Ovary (tissue), 9 donors: ENCODE results near the gene SCD5. TPM values are rescaled to one million over a fixed set of nuclear protein-coding genes. Genes with fewer than 3 reads are reported as not detected.

Experiments
- DNase-seq, 5 donors: peaks; one replicate each; pipeline ENCODE4 v3.0.0-alpha.2; 2019 to 2020
- H3K27ac ChIP-seq, 2 donors: fragments of 200-600 bp; one replicate each; pipeline versions ENCODE4 v1.5.1 to v1.8.0; 2019 to 2022
- H3K27me3 ChIP-seq: fragments of 200-600 bp; one replicate; pipeline ENCODE4 v1.8.0; 2022
- H3K36me3 ChIP-seq: fragments of 200-600 bp; sonication (generic); one replicate; pipeline ENCODE4 v1.5.1; 2019
- H3K4me1 ChIP-seq: one replicate; pipeline ENCODE4 v1.8.1; 2013; ENCODE audit warnings: mild to moderate bottlenecking, moderate library complexity; ENCODE audit not compliant: insufficient read depth
- H3K4me3 ChIP-seq: fragments of 200-600 bp; sonication (generic); one replicate; pipeline ENCODE4 v1.5.1; 2017
- H3K9me3 ChIP-seq, 2 donors: fragments of 200-600 bp in 1 of 2; sonication (generic) in 1 of 2; one replicate each; pipeline versions ENCODE4 v1.5.1 to v1.8.1; 2013 to 2019; ENCODE audit warnings: mild to moderate bottlenecking in 1 of 2, moderate library complexity in 1 of 2
- EP300 ChIP-seq: sonication (generic); formaldehyde crosslinking; IDR thresholded peaks from one replicate; pipeline ENCODE4 v1.6.1; 2017; ENCODE audit warnings: antibody characterized with exemption
- POLR2A ChIP-seq: fragments of 450-650 bp; IDR thresholded peaks from one replicate; pipeline ENCODE4 v1.6.1; 2017; ENCODE audit warnings: antibody characterized with exemption, mild to moderate bottlenecking, moderate library complexity
- WGBS, 3 donors: extraction: QIAGEN DNeasy Blood & Tissue Kit in 1 of 3; methylation state at CpG; one replicate each; pipeline versions ENCODE4 v1.1.5 to v1.1.7; 2013 to 2017; 5-methylcytosine and 5-hydroxymethylcytosine counted together
- intact Hi-C, 4 donors: fragments of 100-400 bp; cut with DNase I; formaldehyde crosslinking; loops; one replicate each; pipeline versions ENCODE4 v1.11.0 to v1.15.1; 2022 to 2023
- polyA plus RNA-seq, 2 donors: library from polyadenylated mRNA; stranded (reverse); fragments of 200-250 nt in 1 of 2; fragments of 350-450 nt in 1 of 2; fragmentation: Illumina TruSeq in 1 of 2; extraction: RNeasy Lipid Tissue Mini Kit (QIAGEN cat#74804) in 1 of 2; gene quantifications; one replicate each; pipeline ENCODE4 v1.2.3, GENCODE V29; 2013 to 2014
- total RNA-seq, 7 donors: library from RNA; depleted of rRNA in 2 of 7; stranded (reverse); fragments of >200 nt in 2 of 7; fragmentation: NEBNext Ultra II Directional in 3 of 7; extraction: Animal tissue kit (Norgen Biotek cat#: 25700) in 3 of 7; gene quantifications; one replicate each; pipeline versions ENCODE4 v1.1.0 to v1.2.4, GENCODE V29; 2016 to 2023
- TF ChIP-seq, protein P1 (sequence below), 3 donors: fragments of 450-650 bp in 2 of 3; fragments of 200-600 bp in 1 of 3; IDR thresholded peaks; one replicate each; pipeline versions ENCODE4 v1.5.1 to v1.8.0; 2016 to 2022; ENCODE audit warnings: antibody characterized with exemption in 3 of 3, mild to moderate bottlenecking in 1 of 3
- donor health status: DM: no; HTN: no; CAD: no; lungs with moderate emphysema.
- donor health status: DM: no; HTN: no; CAD: no.
- donor health status: Bipolar disorder and iron deficiency.
- donor health status: DM: yes; HTN: yes; CAD: no.
- donor health status: DM: no; HTN: no; CAD: no.
- donor health status: DM: yes; HTN: yes; CAD: no.

The SCD5 gene
- total and polyA plus RNA-seq, 9 donors: 96.3 to 203 (median 119) TPM

DNA sequence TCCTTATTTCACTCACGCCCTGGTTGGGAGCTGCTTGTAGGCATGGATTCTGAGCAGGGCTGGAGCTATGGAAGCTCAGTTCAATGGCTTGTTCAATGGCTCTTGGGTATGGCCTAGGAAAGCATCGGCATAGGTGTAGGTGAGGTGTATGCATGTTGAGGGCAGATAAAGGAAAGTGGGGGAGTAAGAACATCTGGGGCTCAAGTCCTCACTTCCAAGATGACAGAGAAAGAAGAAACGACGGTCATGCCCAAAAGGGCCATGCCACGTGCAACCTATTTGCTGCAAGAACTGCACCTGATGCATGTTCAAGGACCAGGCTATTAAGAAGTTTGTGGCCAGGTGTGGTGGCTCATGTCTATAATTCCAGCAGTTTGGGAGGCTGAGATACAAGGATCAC lies 23.4 kb downstream of the SCD5 start:
- 80 to 90% (median 86%) methylated on average over 5 of the region's 5 CpGs for WGBS, 3 donors
- Histone ChIP-seq H3K9me3 (no peaks in the 10 kb centered on the region), H3K4me3 (no peak overlapping the region), H3K36me3 (no peaks in the 10 kb centered on the region), H3K27me3 (no peaks in the 10 kb centered on the region), H3K4me1 (peaks cover 20% of the 10 kb centered on the region), H3K27ac (no peak overlapping the region)
- TF ChIP-seq POLR2A (no peak), EP300 (no peak)
- TF ChIP-seq, protein P1, sequence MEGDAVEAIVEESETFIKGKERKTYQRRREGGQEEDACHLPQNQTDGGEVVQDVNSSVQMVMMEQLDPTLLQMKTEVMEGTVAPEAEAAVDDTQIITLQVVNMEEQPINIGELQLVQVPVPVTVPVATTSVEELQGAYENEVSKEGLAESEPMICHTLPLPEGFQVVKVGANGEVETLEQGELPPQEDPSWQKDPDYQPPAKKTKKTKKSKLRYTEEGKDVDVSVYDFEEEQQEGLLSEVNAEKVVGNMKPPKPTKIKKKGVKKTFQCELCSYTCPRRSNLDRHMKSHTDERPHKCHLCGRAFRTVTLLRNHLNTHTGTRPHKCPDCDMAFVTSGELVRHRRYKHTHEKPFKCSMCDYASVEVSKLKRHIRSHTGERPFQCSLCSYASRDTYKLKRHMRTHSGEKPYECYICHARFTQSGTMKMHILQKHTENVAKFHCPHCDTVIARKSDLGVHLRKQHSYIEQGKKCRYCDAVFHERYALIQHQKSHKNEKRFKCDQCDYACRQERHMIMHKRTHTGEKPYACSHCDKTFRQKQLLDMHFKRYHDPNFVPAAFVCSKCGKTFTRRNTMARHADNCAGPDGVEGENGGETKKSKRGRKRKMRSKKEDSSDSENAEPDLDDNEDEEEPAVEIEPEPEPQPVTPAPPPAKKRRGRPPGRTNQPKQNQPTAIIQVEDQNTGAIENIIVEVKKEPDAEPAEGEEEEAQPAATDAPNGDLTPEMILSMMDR (IDR thresholded peaks at IDR 0.05): no peak
- DNase-seq: no peak
- intact Hi-C loops: no loop called here

DNA sequence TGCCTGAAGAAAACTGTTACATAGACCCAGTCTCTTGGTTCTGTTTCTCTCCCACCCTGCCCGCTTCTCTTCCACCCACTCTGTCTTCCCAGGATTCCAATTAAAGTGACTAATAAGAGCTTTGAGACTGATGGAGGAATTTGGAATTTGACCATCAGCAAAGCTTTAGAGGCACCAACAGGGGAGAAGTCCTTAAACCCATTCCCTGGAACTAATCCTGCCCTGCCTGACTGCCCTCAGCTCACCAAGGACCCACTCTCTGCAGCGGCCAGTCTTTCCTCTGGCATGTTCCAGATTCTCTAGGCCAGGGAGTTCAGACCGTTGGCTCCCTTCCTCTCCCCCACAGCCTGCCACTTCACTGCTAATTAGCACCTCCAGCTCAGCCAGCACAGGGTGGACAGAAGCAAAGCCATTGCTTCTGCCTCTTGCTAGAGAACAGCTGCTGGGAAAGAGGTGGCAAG lies 23.9 kb downstream of the SCD5 start:
- no peak for TF ChIP-seq POLR2A
- TF ChIP-seq, protein P1 (IDR thresholded peaks at IDR 0.05): no peak
- TF ChIP-seq EP300: no peak
- H3K27me3 ChIP-seq: no peaks in the 10 kb centered on the region
- no peaks in the 10 kb centered on the region for H3K9me3 ChIP-seq
- DNase-seq: no peak
- no peak overlapping the region for H3K27ac ChIP-seq
- H3K4me1 ChIP-seq: peaks cover 20% of the 10 kb centered on the region
- no peaks in the 10 kb centered on the region for H3K36me3 ChIP-seq
- no peak overlapping the region for H3K4me3 ChIP-seq
- WGBS, 3 donors: 21 to 33% (median 28%) methylated on average over 3 of the region's 3 CpGs
- intact Hi-C loops: no loop called here

DNA sequence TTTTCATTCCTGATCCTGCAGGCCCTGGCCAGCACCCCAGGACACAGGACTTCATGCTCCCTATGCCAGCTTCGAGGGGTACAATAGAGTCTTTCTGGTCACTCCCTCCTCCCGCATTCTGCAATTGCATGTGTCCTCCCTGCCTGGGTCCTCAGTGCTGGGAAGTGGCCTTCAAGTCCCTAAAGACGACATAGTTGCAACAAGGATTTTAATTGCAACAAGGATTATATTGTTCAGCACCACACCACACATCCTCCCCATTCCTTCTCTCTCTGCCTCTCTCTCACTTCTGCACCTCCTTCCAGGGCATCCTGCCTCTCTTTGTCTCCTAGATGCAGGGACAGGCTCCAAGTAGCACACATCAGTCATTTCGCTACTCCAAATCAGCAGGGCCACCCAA lies 25.5 kb downstream of the SCD5 start:
- Histone ChIP-seq H3K4me1 (peaks cover 20% of the 10 kb centered on the region), H3K4me3 (no peak overlapping the region), H3K36me3 (no peaks in the 10 kb centered on the region), H3K9me3 (no peaks in the 10 kb centered on the region), H3K27ac (no peak overlapping the region), H3K27me3 (no peaks in the 10 kb centered on the region)
- no peak for DNase-seq
- intact Hi-C loops: no loop called here
- TF ChIP-seq, protein P1 (IDR thresholded peaks at IDR 0.05): no peak
- TF ChIP-seq EP300 (no peak), POLR2A (no peak)
- WGBS, 3 donors: 70 to 96% (median 79%) methylated on average over 4 of the region's 4 CpGs

DNA sequence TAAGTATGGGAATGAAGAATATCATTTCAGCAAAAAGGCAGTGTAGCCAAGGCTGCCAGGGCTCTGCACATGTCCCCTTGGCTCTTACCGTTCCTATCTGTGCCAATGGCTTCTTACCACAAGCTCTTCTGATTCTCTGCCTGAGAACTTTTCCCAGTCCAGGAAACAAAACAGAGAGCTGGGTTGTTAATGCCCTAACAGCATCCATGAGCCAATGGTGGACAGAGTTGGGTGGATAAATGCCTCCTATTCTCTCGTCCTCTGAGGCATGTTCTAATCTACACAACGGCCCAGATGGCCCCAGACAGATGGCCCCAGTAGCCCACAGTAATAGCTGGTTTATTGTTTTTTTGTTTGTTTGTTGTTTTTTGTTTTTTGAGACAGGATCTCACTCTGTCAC lies 28.0 kb downstream of the SCD5 start:
- Histone ChIP-seq H3K4me1 (peaks cover 10% of the 10 kb centered on the region), H3K27me3 (no peaks in the 10 kb centered on the region), H3K9me3 (no peaks in the 10 kb centered on the region), H3K27ac (no peak overlapping the region), H3K36me3 (no peaks in the 10 kb centered on the region), H3K4me3 (no peak overlapping the region)
- 58 to 82% (median 67%) methylated on average over 3 of the region's 3 CpGs for WGBS, 3 donors
- no peak for TF ChIP-seq POLR2A
- TF ChIP-seq, protein P1 (IDR thresholded peaks at IDR 0.05): no peak
- TF ChIP-seq EP300: no peak
- DNase-seq: no peak
- intact Hi-C loops: no loop called here
